CD14-positive monocyte (primary cell): ENCODE results near the gene HP1BP3. TPM values are rescaled to one million over a fixed set of nuclear protein-coding genes. Genes with fewer than 3 reads are reported as not detected.

Experiments
- DNase-seq, 3 donors: peaks; one replicate each; pipeline ENCODE4 v3.0.0-alpha.2; 2011 to 2022
- H2AFZ ChIP-seq: 2 replicates; pipeline ENCODE4 v1.6.0; 2012; ENCODE audit warnings: mild to moderate bottlenecking, low read depth, low read length, inconsistent platforms; ENCODE audit not compliant: insufficient read depth, poor library complexity, severe bottlenecking
- H3K27ac ChIP-seq, 2 donors: 1 replicate in 1 of 2; 2 replicates in 1 of 2; pipeline ENCODE4 v1.5.1; 2012 to 2013; ENCODE audit warnings: low read length in 2 of 2, control low read depth in 1 of 2, inconsistent platforms in 1 of 2, low read depth in 1 of 2, mild to moderate bottlenecking in 1 of 2
- H3K27me3 ChIP-seq, 2 donors: one replicate each; pipeline versions ENCODE4 v1.6.0 to v1.6.1; 2011 to 2013; ENCODE audit warnings: low read length in 2 of 2; ENCODE audit not compliant: control insufficient read depth in 2 of 2, insufficient read depth in 2 of 2
- H3K36me3 ChIP-seq, 2 donors: replicated peaks in 1 of 2; 1 replicate in 1 of 2; 2 replicates in 1 of 2; pipeline versions ENCODE4 v1.5.1 to v1.6.1; 2012 to 2013; ENCODE audit warnings: low read length in 2 of 2, control low read depth in 1 of 2, inconsistent platforms in 1 of 2, mild to moderate bottlenecking in 1 of 2; ENCODE audit not compliant: insufficient read depth in 2 of 2, control insufficient read depth in 1 of 2
- H3K4me1 ChIP-seq, 2 donors: 1 replicate in 1 of 2; 2 replicates in 1 of 2; pipeline versions ENCODE4 v1.5.1 to v1.6.1; 2012 to 2013; ENCODE audit warnings: low read length in 2 of 2, control low read depth in 1 of 2, inconsistent platforms in 1 of 2, mild to moderate bottlenecking in 1 of 2, moderate library complexity in 1 of 2; ENCODE audit not compliant: insufficient read depth in 2 of 2, control insufficient read depth in 1 of 2
- H3K4me2 ChIP-seq: replicated peaks from 2 replicates; pipeline ENCODE3; 2012; ENCODE audit warnings: low read length, moderate library complexity, mild to moderate bottlenecking; ENCODE audit not compliant: poor library complexity, severe bottlenecking; ENCODE audit errors: extremely low read depth
- H3K4me3 ChIP-seq, 3 experiments: fragments of 200-600 bp in 1 of 3; sonication (generic) in 1 of 3; replicated peaks in 1 of 3; 1 replicate in 2 of 3; 2 replicates in 1 of 3; pipeline ENCODE4 v1.5.1; 2011 to 2013; ENCODE audit warnings: low read length in 3 of 3, mild to moderate bottlenecking in 3 of 3, control low read depth in 2 of 3, low read depth in 2 of 3, inconsistent platforms in 1 of 3, moderate library complexity in 1 of 3
- H3K79me2 ChIP-seq: 2 replicates; pipeline ENCODE4 v1.6.0; 2012; ENCODE audit warnings: mild to moderate bottlenecking, control low read depth, inconsistent platforms, low read length, moderate library complexity; ENCODE audit not compliant: insufficient read depth
- H3K9ac ChIP-seq: 2 replicates; pipeline ENCODE4 v1.6.0; 2017; ENCODE audit warnings: low read length, mild to moderate bottlenecking; ENCODE audit not compliant: insufficient read depth, poor library complexity, severe bottlenecking
- H3K9me3 ChIP-seq, 2 donors: replicated peaks in 1 of 2; 1 replicate in 1 of 2; 2 replicates in 1 of 2; pipeline versions ENCODE4 v1.5.1 to v1.6.1; 2012 to 2013; ENCODE audit warnings: low read length in 2 of 2, control low read depth in 1 of 2; ENCODE audit not compliant: control insufficient read depth in 1 of 2, insufficient read depth in 1 of 2
- H4K20me1 ChIP-seq: 2 replicates; pipeline ENCODE4 v1.6.0; 2012; ENCODE audit warnings: mild to moderate bottlenecking, low read length, control low read depth, moderate library complexity; ENCODE audit not compliant: insufficient read depth
- H3K27ac Mint-ChIP-seq, 7 donors: one replicate each; pipeline ENCODE4 v1.8.0; 2020; ENCODE audit warnings: mild to moderate bottlenecking in 7 of 7, mixed read lengths in 7 of 7, moderate library complexity in 6 of 7, inconsistent platforms in 2 of 7
- H3K27me3 Mint-ChIP-seq, 3 donors: one replicate each; pipeline ENCODE4 v1.8.0; 2021 to 2022; ENCODE audit warnings: low read depth in 3 of 3, mild to moderate bottlenecking in 3 of 3, mixed read lengths in 3 of 3, moderate library complexity in 3 of 3, inconsistent platforms in 1 of 3
- H3K36me3 Mint-ChIP-seq, 2 donors: one replicate each; pipeline ENCODE4 v1.8.0; 2020; ENCODE audit warnings: mixed read lengths in 2 of 2, inconsistent platforms in 1 of 2, mild to moderate bottlenecking in 1 of 2
- H3K4me1 Mint-ChIP-seq: one replicate; pipeline ENCODE4 v1.8.0; 2020; ENCODE audit warnings: mild to moderate bottlenecking, mixed read lengths
- H3K4me3 Mint-ChIP-seq, 2 donors: one replicate each; pipeline ENCODE4 v1.8.0; 2020; ENCODE audit warnings: mild to moderate bottlenecking in 2 of 2, mixed read lengths in 2 of 2, moderate library complexity in 1 of 2
- H3K9me3 Mint-ChIP-seq, 7 donors: one replicate each; pipeline ENCODE4 v1.8.0; 2020 to 2022; ENCODE audit warnings: mixed read lengths in 7 of 7, mild to moderate bottlenecking in 6 of 7, moderate library complexity in 6 of 7, inconsistent platforms in 2 of 7
- WGBS: methylation state at CpG from one replicate; pipeline ENCODE4 v1.1.5; 2013; ENCODE audit warnings: missing lambda C conversion rate; ENCODE audit not compliant: insufficient coverage; 5-methylcytosine and 5-hydroxymethylcytosine counted together
- intact Hi-C, 2 donors: fragments of 100-400 bp; cut with micrococcal nuclease; formaldehyde crosslinking; loops; one replicate each; pipeline versions ENCODE4 v1.15.0 to v1.15.1; 2023
- polyA plus RNA-seq, 3 donors: library from polyadenylated mRNA; depleted of rRNA in 1 of 3; unstranded in 2 of 3; stranded (reverse) in 1 of 3; fragments of 300-500 nt in 2 of 3; fragments of >200 nt in 1 of 3; fragmentation: Illumina TruSeq in 2 of 3; gene quantifications; 1 replicate in 2 of 3; 2 replicates in 1 of 3; pipeline ENCODE4 v1.2.3, GENCODE V29; 2012 to 2021
- TF ChIP-seq, protein P1 (sequence below): fragments of 200-600 bp; IDR thresholded peaks from one replicate; pipeline ENCODE4 v1.8.0; 2022; ENCODE audit warnings: antibody characterized with exemption, mild to moderate bottlenecking

HP1BP3 gene
- polyA plus RNA-seq, 3 donors: 121 to 137 (median 135) TPM

DNA sequence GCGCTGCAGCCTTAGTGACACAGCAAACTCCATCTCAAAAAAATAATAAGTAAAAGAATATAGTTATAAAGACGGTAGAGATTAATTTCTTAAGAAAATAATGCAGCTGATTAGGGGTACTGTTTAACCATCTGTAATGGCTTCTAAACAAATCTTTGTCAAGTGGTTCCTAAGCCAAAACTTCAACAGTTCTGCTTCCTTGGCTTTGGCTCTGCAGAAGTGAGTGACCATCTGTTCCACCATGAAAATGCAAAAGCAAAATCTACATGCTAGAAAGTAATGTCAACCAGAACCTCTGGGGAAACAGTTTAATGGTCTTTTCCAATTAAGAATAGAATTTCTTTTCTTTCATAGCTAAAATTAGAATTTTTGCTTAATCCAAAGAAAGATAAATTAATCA is 46.3 kb downstream of the HP1BP3 start:
- TF ChIP-seq, protein P1, sequence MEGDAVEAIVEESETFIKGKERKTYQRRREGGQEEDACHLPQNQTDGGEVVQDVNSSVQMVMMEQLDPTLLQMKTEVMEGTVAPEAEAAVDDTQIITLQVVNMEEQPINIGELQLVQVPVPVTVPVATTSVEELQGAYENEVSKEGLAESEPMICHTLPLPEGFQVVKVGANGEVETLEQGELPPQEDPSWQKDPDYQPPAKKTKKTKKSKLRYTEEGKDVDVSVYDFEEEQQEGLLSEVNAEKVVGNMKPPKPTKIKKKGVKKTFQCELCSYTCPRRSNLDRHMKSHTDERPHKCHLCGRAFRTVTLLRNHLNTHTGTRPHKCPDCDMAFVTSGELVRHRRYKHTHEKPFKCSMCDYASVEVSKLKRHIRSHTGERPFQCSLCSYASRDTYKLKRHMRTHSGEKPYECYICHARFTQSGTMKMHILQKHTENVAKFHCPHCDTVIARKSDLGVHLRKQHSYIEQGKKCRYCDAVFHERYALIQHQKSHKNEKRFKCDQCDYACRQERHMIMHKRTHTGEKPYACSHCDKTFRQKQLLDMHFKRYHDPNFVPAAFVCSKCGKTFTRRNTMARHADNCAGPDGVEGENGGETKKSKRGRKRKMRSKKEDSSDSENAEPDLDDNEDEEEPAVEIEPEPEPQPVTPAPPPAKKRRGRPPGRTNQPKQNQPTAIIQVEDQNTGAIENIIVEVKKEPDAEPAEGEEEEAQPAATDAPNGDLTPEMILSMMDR: no peak
- Histone ChIP-seq H3K4me1 (no peaks in the 10 kb centered on the region), H3K27ac (no peak overlapping the region), H3K4me2 (no peak overlapping the region), H3K9ac (no peak overlapping the region), H3K36me3 (peaks cover 64 to 87% of the 10 kb centered on the region in 2 donors), H3K9me3 (no peaks in the 10 kb centered on the region), H3K79me2 (no peaks in the 10 kb centered on the region), H3K4me3 (no peak overlapping the region), H3K27me3 (no peaks in the 10 kb centered on the region), H2AFZ (no peak overlapping the region), H4K20me1 (no peaks in the 10 kb centered on the region)
- H3K4me3 Mint-ChIP-seq: no peak overlapping the region
- H3K36me3 Mint-ChIP-seq: peaks cover 73 to 93% of the 10 kb centered on the region in 2 donors
- H3K27me3 Mint-ChIP-seq: no peaks in the 10 kb centered on the region
- peaks cover 2% of the 10 kb centered on the region for H3K4me1 Mint-ChIP-seq
- peaks cover 0 to 1% (median 0%) of the 10 kb centered on the region in 7 donors for H3K9me3 Mint-ChIP-seq
- no peak for DNase-seq
- intact Hi-C loops: no loop called here
- peak overlapping the region in 1 of 7 donors; percentile 11 for H3K27ac Mint-ChIP-seq
- no CpG with 5 or more reads among the region's 2 CpGs for WGBS

DNA sequence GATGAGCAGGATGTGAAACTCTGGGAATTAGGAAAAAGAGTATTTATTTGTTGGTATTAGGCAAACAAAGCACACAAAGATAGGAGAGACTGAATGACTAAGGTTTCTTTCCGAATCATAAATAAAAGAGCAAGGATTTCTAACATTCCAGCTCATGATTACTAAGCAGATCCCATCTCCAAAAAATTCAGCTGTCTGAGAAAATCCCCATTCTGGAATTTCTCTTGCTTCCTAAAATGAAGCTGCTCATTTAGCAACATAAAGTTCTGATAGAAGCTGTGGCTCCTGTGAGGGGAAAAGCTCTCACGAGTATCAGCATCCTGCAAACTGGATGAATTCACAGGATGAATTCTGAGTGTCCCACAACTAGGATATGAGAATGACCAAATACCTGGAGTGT is 47.9 kb downstream of the HP1BP3 start:
- Histone ChIP-seq H3K27me3 (no peaks in the 10 kb centered on the region), H3K4me2 (no peak overlapping the region), H3K36me3 (peaks cover 48 to 77% of the 10 kb centered on the region in 2 donors), H3K9ac (no peak overlapping the region), H2AFZ (no peak overlapping the region), H3K4me1 (no peaks in the 10 kb centered on the region), H4K20me1 (no peaks in the 10 kb centered on the region), H3K79me2 (no peaks in the 10 kb centered on the region), H3K9me3 (no peaks in the 10 kb centered on the region), H3K27ac (no peak overlapping the region), H3K4me3 (no peak overlapping the region)
- Mint-ChIP-seq H3K27me3 (peaks cover under 1 to 5% (median 2%) of the 10 kb centered on the region in 3 donors), H3K4me3 (no peak overlapping the region), H3K27ac (no peak overlapping the region), H3K9me3 (peaks cover 0 to 1% (median 0%) of the 10 kb centered on the region in 7 donors), H3K4me1 (peaks cover 2% of the 10 kb centered on the region), H3K36me3 (peaks cover 62 to 81% of the 10 kb centered on the region in 2 donors)
- TF ChIP-seq, protein P1: no peak
- intact Hi-C loops: loop anchor here in 1 of 2 donors (10.0 kb wide), 1 partner anchor 164 kb away; no protein-coding TSS in a partner anchor
- no CpG with 5 or more reads among the region's 2 CpGs for WGBS
- no peak for DNase-seq
